ENCODE results near the gene SATB2. TPM values are rescaled to one million over a fixed set of nuclear protein-coding genes. Genes with fewer than 3 reads are reported as not detected.
A peak's percentile ranks its signal among the peaks of the same experiment; 100 is the strongest.

Gene SATB2
- total RNA-seq, 2 donors from 2014 or later: 0.21 TPM; not detected in 1

DNA sequence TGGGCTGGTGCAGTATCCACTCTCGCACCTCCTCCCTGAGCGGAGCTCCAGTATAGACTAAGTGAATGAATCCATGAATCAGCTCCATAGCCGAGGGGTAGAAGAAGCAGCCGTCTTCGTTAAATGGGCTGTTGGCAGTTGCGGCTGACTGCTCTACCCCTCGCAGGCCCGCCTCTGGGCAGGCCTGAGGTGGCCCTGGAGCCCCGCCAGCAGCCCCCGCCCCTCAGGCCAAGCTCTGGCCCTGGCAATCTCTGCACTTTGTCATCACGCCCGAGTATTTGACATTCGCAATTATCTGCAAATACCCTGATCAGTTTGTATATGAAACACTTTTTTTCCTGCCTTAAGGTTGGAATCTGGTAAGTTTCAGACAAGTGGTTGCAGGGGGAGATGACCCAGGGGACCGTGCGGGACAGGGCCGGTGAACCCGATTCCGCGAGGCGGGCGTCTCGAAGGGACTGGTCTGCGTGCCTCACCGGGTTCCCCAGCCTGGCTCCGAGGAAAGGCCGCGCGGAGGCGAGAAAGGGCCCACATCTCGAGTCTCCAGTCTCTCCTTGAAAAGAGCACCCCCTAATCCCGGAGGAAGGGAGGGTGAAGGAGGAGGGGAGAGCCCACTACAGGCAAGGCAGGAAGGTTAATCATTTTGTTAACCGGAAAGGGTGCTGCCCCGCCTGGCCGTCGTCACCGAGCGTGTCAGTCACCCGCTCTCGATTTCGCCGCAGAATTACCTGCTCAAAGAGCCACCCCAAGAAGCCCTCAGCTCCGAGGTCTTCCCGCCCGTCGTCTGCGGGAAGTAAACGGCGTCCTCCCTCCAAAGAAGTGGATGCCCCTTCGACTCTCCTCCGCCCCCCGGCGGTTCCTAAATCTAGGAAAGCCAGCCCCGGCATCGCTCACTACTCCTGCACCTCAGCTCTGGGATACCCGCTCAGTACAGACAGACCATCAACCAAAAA lies 11.1 kb upstream of the SATB2 start:
- Mint-ChIP-seq H3K9me3 (peaks cover 0 to 9% of the 10 kb centered on the region in 2 donors), H3K36me3 (peaks cover 10 to 42% of the 10 kb centered on the region in 2 donors), H3K27ac (no peak overlapping the region)
- DNase-seq (ENCODE audit: low spot score in 2 of 2) (peak in 1 of 2 donors; percentile 35), ATAC-seq (peak in 1 of 2 donors; percentile 29)

DNA sequence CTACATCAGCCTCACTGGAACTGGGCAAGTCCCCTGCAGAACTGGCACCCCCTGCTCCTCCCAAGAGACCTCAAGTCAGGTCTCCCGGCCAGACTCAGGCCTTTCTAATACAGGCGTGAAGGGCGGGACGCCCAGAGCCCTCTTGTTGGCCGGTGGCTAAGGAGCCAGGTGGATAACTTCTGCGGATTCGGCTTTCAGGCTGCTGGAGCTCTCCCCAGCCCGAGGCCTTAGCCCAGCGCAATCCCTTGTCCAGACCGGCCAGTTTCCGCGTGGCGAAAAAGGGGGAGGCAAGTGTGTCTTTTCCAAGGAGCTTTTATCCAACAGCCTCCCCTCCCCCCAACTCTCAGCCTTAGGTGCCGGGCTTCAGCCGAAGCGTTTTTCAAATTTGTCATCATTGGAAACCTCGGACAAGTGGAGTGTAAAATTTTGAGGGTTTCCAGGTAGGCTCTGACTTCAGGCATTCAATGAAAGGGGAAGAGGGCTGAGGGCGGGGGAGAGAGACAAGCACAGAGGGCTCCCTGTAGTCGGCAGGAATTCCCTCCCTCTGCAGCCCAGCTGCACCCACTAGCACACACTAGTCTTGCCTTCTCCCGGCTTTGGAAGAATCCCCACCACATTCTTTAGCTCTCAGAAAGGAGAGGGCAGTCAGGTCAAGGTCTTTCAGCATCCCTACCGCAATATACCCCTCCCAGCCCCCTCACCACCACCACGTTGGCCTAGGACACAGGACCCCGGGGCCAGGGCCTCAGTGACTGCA lies 9.5 kb upstream of the SATB2 start:
- Mint-ChIP-seq H3K27ac (no peak overlapping the region), H3K9me3 (peaks cover 0 to 9% of the 10 kb centered on the region in 2 donors), H3K36me3 (peaks cover 10 to 42% of the 10 kb centered on the region in 2 donors)
- DNase-seq (ENCODE audit: low spot score in 2 of 2) (no peak), ATAC-seq (no peak)

DNA sequence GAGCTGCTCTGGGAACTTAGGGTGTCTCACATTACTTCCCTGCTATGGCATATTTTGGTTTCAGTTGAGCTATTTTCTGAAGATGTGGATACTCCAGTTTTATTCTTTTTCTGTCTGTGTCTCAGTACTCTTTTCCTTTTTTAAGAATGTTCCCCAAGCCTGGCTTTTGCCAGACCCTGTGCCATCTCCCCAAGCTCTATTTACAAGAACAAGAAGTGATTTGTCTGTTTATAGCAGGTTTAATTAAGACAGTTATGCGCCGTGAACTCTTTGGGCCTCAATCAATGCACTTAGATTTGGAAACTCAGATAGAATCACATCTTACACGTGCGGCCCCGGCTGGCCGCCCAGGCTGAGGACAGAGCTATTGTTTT lies 8.9 kb upstream of the SATB2 start:
- Mint-ChIP-seq H3K9me3 (peaks cover 0 to 10% of the 10 kb centered on the region in 2 donors), H3K27ac (no peak overlapping the region), H3K36me3 (peaks cover 10 to 42% of the 10 kb centered on the region in 2 donors)
- DNase-seq (ENCODE audit: low spot score in 2 of 2) (no peak), ATAC-seq (no peak)

DNA sequence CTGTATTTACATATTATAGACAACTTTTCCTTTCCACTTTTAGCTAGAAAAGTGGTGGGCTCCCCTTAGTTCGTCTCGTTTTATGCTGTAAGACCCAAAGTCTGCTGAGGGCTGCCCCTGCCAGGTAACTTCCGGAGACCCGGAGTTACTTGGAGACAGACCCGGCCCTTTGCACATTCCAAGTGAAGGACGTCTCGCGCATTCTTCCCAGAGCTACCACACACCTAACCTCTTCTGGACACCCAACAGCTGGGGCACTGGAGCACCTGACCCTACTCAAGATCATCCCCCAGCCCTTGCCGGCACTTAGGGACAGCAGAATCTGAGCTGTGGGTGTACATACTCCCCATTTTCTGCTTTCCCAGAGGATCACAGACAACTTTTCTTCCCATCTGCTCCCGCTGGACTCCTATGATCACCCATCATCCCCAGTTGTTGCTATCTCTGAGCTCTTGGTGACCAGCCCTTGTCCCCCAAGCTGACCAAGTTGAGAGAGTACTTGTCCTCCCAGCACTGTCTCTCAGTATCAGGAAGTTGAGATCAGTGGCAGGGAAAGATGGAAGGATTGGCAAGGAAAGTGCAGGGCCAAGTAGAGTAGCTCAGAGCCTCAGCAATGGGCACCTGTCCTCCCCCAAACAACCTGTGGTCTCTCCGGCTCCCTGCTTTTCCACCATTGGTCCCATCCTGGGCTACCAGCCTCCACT lies 8.4 kb upstream of the SATB2 start:
- H3K36me3 Mint-ChIP-seq: peaks cover 10 to 42% of the 10 kb centered on the region in 2 donors
- H3K9me3 Mint-ChIP-seq: peaks cover 0 to 12% of the 10 kb centered on the region in 2 donors
- DNase-seq (ENCODE audit: low spot score in 2 of 2) (peak in 1 of 2 donors; percentile 3), ATAC-seq (no peak)
- no peak overlapping the region for H3K27ac Mint-ChIP-seq

DNA sequence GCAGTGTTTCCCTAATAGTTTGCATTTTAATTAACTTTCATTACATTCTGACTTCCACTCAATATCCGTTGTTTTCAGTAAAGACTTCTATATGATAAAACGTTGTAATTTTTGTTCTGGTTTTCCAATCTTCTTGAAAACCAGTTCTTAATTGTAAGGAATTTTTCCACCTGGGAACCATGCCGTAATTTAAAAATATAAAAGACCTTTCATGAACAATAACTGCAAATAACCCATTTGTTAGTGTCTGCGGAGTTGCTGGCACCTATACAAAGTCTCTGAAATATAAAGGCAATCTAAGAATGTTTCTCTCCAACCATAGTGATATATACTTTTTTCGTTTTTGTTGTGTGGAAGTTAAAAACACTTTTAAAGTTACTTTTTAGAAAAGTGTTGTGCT lies 7.7 kb upstream of the SATB2 start:
- Mint-ChIP-seq H3K36me3 (peaks cover 10 to 42% of the 10 kb centered on the region in 2 donors), H3K9me3 (peaks cover 0 to 12% of the 10 kb centered on the region in 2 donors), H3K27ac (peak overlapping the region in 1 of 2 donors; percentile 50)
- DNase-seq (ENCODE audit: low spot score in 2 of 2): no peak
- no peak for ATAC-seq

DNA sequence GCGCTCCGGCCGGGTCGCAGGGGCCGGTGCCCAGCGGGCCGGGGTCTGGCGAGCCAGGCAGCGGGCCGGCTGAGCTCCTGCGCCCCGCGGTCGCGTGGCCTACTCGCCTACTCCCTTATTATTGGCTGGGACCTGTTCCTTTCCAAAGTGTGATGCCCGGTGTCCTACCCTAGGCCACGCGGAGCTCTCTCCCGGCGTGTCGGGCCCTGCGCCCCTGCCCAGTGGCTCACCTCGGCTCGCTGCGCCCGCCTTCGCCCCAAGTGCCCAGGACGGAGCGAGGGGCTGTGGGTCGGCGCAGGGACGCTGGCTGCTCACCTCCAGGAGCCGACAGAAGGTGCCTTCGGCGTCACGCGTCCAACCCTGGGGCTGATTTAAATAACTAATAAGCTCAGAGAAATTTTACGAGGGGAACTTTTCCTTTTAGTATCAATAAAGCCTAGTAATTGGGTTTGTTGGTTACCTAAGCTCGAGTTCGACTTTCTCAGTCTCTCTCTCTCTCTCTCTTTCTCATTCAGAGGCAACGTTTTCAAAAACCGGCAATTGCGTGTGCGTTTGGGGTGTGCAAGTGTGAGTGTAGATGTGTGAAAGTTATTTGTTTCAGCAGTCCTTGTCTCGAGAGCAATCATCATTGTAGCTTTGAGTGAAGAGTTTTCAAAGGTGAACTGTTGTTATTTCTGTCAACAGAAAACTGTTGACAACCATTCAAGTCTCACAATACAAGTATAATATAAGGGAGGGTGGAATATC lies 7.0 kb upstream of the SATB2 start:
- peaks cover 10 to 44% of the 10 kb centered on the region in 2 donors for H3K36me3 Mint-ChIP-seq
- ATAC-seq (no peak), DNase-seq (ENCODE audit: low spot score in 2 of 2) (no peak)
- peaks cover 0 to 12% of the 10 kb centered on the region in 2 donors for H3K9me3 Mint-ChIP-seq
- peak overlapping the region in 1 of 2 donors; percentile 50 for H3K27ac Mint-ChIP-seq

DNA sequence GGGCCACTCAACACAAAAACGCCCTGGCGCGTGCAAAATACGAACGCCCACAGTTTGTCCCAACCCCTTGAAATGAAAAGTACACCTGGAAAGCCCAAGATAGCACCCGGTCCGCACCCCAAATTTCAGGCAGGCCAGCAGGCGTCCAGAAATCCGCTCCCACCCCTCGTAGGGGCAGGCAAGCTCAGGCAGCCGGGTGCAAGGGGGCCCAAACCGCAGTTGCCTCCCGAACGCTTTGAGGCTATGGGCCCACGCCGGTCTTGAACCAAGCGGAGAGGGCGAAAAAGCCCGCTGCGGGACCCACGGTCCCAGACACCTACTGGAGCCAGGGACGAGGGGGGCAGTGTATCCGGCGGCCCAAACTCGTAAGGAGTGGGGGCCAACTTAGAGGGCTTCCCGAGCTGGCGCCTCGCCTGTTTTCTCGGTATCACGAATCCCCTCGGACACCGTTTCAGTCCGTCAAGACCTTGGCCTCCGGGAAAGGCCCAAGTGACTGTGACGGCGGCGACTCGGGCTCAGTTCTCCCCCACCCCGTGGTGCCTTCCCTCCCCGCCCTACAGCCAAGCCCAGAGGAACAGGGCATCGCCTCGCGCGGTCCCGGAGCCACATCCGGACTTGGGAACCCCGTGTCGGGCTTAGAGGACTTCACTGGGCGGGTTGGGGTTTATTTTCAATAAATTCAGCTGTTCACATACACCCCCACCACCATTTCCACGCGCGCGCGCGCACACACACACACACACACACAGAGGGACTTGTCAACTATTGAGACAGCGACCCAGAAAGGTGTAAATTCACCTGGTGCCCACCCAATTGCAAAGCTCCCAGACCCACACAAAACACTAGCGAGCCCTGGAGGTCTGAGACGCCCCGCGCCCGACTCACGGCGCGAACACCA lies 6.2 kb upstream of the SATB2 start:
- H3K9me3 Mint-ChIP-seq: peaks cover 0 to 12% of the 10 kb centered on the region in 2 donors
- ATAC-seq (no peak), DNase-seq (ENCODE audit: low spot score in 2 of 2) (peak in 1 of 2 donors; percentile 8)
- no peak overlapping the region for H3K27ac Mint-ChIP-seq
- H3K36me3 Mint-ChIP-seq: peaks cover 10 to 39% of the 10 kb centered on the region in 2 donors

DNA sequence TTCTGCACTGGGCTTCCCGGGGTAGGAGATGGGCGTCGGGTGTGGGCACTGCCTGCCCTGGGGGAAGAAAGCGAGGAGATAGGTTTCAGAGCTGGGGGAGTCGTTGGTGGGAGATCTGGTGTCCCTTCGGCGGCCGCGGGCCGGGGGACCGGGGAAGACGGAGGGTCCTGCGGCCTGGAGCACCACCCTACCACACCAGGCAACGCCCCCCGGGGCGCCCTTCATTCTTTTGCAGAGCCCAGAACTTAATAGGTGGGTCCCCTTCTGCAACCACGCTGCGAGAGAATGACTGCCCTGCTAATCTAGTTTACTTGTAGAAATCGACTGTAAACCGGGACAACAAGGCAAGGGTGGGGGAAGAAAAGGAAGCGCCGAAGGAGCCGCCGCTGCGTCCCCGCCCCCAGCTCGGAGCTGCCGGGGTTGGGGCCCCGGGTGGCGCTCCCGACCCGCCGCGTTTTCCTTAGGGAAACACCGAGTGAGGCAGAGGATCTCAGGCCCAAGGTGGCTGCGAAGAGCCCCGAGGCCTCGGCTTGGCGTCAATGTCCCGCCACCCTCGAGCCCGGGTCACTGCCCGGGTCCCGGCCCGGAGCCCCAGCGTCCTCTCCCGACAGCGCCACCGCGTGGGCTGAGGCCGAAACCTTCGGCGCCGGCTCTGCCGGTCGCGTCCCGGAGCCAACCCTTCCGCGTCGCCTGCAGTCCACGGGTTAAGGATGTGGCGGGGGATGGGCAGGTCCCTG lies 5.4 kb upstream of the SATB2 start:
- ATAC-seq (peak; percentile 47 to 68), DNase-seq (ENCODE audit: low spot score in 2 of 2) (peak in 1 of 2 donors; percentile 81)
- Mint-ChIP-seq H3K9me3 (peaks cover 0 to 12% of the 10 kb centered on the region in 2 donors), H3K27ac (no peak overlapping the region), H3K36me3 (peaks cover 10 to 31% of the 10 kb centered on the region in 2 donors)

DNA sequence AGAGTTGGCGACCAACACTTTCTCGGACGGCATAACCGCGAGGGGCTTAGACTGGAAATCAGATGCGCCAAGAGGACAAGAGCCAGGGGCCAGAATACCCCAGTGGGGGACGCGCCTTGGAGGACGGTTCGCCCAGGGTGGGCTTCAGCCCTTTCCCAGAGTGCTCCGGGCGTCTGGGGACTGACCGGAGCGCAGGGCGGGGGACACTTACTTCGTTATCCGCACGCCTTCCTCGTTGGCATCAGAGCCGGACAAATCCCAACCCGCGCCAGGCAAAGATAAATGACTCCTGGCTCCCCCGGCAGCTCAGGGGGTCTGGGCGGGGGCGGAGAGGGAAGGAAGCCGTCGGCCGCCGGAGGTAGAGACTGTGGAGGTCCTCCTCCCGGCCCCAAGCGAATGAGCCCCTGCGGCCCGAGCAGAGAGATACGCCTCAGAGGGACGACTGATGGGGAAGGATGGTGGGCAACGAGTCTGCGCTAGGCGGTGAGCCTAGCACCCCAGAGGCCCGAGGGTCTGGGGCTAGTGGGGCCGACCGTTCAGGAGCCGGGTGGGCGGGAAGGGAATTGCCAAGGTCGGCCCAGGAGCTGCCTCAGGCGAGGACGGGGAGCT lies 4.7 kb upstream of the SATB2 start:
- Mint-ChIP-seq H3K9me3 (peaks cover 0 to 12% of the 10 kb centered on the region in 2 donors), H3K27ac (no peak overlapping the region), H3K36me3 (peaks cover 10 to 28% of the 10 kb centered on the region in 2 donors)
- ATAC-seq: no peak
- DNase-seq (ENCODE audit: low spot score in 2 of 2): peak in 1 of 2 donors; percentile 5

DNA sequence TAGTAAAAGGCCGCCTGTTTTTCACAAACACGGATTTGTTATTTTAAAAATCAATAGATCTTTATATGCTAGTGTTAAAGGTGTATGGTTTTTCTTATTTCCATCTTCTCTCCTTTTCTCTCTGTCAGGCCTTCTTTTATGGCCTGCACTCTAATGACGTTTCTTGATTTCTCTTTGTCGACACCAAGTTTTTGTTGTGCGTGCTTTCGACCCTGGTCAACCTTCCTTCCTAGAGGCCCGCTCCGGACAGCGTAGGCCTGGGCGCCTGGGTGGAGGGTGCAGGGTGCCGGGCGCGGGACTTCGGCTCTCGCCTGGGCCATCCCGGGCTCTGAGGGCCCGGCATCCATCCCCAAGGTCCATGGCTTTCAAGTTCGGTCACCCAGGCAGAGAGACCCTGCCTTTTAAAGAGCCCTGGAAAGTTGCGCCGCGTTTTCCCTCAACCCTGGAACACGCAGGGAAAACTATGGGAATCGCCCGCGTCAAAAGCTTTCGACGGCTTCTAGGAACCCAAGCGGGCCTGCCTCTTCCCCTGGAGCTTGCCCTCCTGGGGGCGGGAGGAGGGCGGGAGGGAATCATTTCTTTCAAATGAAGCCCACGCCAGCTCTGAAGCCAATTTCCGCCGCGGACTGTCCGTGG lies 4.1 kb upstream of the SATB2 start:
- no peak overlapping the region for H3K27ac Mint-ChIP-seq
- peaks cover 8 to 24% of the 10 kb centered on the region in 2 donors for H3K36me3 Mint-ChIP-seq
- DNase-seq (ENCODE audit: low spot score in 2 of 2): peak in 1 of 2 donors; percentile 5
- peaks cover 0 to 12% of the 10 kb centered on the region in 2 donors for H3K9me3 Mint-ChIP-seq
- no peak for ATAC-seq

DNA sequence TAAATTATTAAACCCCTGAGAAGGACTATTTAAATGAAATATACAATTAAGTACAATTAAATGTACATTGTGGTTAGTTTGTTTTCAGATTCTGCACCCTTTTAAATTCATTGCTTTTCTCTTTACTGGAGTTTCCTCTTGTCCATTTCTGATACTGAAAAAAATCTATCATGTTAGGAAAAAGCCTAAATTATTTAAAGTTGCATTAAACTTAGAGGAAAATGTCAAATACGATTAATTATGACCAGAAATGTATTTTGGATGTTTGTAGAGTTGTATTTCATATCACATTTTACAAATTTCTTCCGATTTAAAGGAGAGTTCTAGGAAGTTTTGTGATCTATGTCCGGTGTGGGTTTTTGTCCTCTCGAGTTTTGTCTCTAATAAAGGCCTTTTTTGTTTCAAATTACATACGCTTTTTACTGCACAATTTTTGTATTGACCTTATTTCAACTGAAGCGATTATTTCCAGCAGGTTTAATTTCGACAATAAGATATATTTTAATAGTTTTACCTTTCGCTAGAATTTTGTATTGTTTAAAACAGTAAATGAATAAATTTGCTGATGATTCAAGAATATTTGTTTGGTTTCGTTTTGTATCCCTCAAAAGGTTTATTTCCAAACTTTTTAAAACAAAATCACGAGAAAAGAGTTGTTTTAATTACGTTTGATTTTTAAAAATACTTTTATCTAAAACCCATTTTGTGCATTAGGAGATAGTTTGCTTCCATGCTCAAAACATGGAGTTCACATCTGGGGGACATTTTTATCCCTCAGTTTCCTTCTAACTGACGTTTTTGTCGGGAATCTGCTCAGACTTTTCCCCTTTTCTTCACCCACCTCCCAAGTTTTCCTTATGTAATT lies 3.3 kb upstream of the SATB2 start:
- H3K9me3 Mint-ChIP-seq: peaks cover 0 to 5% of the 10 kb centered on the region in 2 donors
- DNase-seq (ENCODE audit: low spot score in 2 of 2) (no peak), ATAC-seq (no peak)
- peaks cover under 1 to 16% of the 10 kb centered on the region in 2 donors for H3K36me3 Mint-ChIP-seq
- no peak overlapping the region for H3K27ac Mint-ChIP-seq

DNA sequence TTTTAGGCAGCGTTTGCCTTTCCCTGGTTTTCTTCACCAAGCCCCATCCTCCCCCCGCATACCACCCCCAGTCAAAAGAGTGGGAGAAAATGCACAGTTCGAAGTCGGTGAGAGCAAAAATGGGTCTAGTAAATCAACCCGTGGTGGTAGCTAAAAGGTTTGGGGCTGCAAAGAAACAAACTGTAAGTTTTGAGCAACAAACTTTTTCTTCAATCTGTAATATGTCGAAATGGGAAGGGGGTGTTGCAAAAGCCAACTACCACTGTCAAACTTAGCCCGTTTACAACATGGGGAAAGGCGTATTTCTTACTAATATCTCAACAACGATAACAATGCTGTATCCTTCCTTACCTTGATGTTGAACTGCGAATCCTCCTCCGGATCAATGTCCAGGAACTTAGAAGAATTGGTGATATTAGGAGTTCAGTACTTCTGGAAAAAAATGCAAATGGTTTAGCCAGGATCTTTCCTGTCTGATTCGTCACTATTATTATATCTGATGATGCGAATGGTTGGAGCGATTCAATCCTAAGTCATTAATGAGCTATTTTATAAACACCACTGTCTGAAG lies 2.4 kb upstream of the SATB2 start:
- Mint-ChIP-seq H3K36me3 (peaks cover 0 to 10% of the 10 kb centered on the region in 2 donors), H3K9me3 (peaks cover 0 to 5% of the 10 kb centered on the region in 2 donors), H3K27ac (peak overlapping the region in 1 of 2 donors; percentile 88)
- ATAC-seq: no peak
- no peak for DNase-seq (ENCODE audit: low spot score in 2 of 2)
